GM23338 (cell line): ENCODE measurements around the gene DPYD.

Experiments
- CTCF ChIP-seq, 2 experiments: fragments of 200-600 bp in 1 of 2; sonication (generic) in 1 of 2; conservative IDR thresholded peaks; 2 replicates each; pipeline versions ENCODE4 v1.5.1 to v1.6.1; 2016 to 2017; ENCODE audit warnings: antibody characterized with exemption in 2 of 2, low read depth in 2 of 2, mild to moderate bottlenecking in 2 of 2, moderate library complexity in 1 of 2
- JUNB ChIP-seq: IDR thresholded peaks from one replicate; pipeline ENCODE4 v1.6.1; 2016; ENCODE audit warnings: antibody characterized with exemption; ENCODE audit not compliant: unreplicated experiment
- REST ChIP-seq: IDR thresholded peaks from one replicate; pipeline ENCODE4 v1.6.1; 2018; ENCODE audit warnings: antibody characterized with exemption; ENCODE audit not compliant: unreplicated experiment

GRCh38 chr1:97787231-97787630 is 133.6 kb downstream of the DPYD start:
- no peak for TF ChIP-seq CTCF (conservative IDR thresholded peaks at IDR 0.05; ENCODE audit: low read depth in 2 of 2)
- TF ChIP-seq REST = no peak
- TF ChIP-seq JUNB = no peak
